Measurements from ENCODE around the gene UTP11.

UTP11 gene

DNA sequence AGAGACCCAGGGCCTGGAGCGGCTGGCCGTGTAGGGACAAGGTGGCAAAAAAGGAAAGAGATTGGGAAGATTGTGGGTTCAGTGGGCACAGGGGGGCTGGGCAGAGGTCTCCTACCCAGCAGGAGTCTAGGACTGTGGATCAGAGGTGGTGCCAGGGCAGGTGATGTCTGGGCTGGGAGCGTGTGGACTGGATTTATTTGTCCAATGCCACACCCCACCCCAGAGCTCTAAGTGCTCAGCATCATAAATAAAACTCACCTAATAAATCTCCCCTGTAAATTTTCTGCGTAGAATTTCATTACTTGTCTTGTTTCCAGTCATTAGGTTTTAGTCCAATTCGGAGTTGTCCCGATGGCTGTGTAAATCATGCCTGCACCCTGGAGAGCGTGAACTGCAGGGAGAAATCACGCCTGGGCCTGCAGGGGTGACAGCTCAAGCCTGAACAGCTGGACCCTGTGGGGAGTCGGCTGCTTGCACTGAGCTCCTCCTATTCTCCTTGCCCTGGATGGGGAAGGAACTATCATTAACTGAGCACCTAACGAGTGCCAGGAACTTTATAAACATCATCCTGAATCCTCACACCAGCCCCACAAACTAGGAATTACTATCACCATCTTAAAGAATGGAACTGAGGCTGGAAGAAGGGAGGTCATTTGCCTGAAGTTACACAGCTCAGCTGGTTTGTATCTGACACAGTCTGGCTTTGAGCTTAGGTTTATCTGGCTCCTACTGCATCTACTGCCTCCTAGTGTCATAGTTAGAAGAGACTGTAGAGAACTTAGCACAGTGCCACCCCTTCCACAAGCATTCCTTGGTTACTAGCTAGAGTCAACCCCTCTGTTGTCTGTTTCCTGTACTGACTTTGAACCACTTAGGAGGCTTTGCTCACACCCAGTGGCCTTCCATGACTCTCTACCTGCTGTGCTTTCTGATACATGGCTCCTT lies 59.0 kb downstream of the UTP11 start:
- DNase-seq (ENCODE audit: low read depth): no peak

- DNase-seq (ENCODE audit: low read depth): no peak
These were observed 60.3 kb downstream of the UTP11 start for GRCh38 chr1:38072858-38073257.

DNA sequence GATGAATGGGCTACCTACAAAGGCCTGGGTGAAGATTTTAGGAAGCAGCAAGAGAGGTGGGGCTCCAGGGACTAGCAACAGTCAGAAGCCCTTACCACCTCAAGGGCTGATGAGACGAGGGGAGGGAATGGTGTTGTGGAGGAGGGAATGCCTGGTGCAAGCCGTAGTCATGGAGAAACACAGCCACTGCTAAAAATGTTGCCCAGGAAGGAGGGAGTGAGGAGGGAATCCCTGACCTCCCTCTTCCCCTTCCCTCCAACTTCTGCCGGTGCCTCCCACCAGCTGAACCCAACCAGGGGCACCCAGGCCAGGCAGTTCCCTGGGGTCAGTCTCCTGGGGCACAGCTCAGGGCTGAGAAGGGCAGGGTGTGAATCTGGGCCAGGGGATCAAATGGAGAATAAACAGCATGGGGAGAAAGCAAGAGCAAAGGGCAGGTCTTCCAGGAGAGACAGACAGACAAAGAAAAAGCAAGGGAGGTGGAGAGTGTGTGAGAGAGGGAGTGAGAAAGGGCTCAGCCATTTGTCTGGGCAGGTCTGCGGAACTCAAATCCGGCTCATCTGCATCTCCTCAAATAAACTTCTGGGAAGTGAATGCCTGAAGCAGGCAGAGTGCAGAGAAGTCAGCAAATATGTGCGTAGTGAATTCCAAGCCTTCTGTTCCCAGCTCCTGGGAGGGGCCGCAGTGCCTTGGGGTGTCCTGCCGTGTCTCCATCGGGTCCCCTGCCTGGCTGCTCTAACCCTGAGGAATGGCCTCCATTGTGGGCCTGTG lies 61.2 kb downstream of the UTP11 start:
- no peak for DNase-seq (ENCODE audit: low read depth)

- DNase-seq (ENCODE audit: low read depth): no peak
These were observed 61.8 kb downstream of the UTP11 start for GRCh38 chr1:38074302-38074677.
